Left lung (tissue), 10 donors: ENCODE measurements around the gene MOCOS. TPM values are rescaled to one million over a fixed set of nuclear protein-coding genes. Genes with fewer than 3 reads are reported as not detected.
"Not testable (repeated sequence)": the region's sequence is repeated elsewhere in the genome, so short reads cannot be mapped to it uniquely, and the experiment has no call there.

Source experiments
- ATAC-seq: fragments of 200-7000 bp; cut with Tn5 transposase; one replicate; pipeline ENCODE4 v1.9.1; 2020; ENCODE audit warnings: moderate library complexity
- DNase-seq, 4 donors: peaks; one replicate each; pipeline ENCODE4 v3.0.0-alpha.2; 2013 to 2020
- H3K27ac ChIP-seq, 2 donors: fragments of 200-600 bp; sonication (generic) in 1 of 2; one replicate each; pipeline versions ENCODE4 v1.5.0 to v1.8.0; 2020 to 2021
- H3K27me3 ChIP-seq, 2 donors: fragments of 200-600 bp; sonication (generic) in 1 of 2; one replicate each; pipeline versions ENCODE4 v1.5.0 to v1.8.0; 2020 to 2021
- H3K36me3 ChIP-seq, 2 donors: fragments of 200-600 bp; sonication (generic) in 1 of 2; one replicate each; pipeline versions ENCODE4 v1.5.0 to v1.8.0; 2020 to 2021
- H3K4me1 ChIP-seq, 2 donors: fragments of 200-600 bp; one replicate each; pipeline ENCODE4 v1.8.0; 2021
- H3K4me3 ChIP-seq, 2 donors: fragments of 200-600 bp; sonication (generic) in 1 of 2; one replicate each; pipeline versions ENCODE4 v1.5.0 to v1.8.0; 2020 to 2021; ENCODE audit warnings: mild to moderate bottlenecking in 1 of 2
- H3K9me3 ChIP-seq, 2 donors: fragments of 200-600 bp; sonication (generic) in 1 of 2; one replicate each; pipeline versions ENCODE4 v1.5.0 to v1.8.0; 2020 to 2021
- CTCF ChIP-seq, 2 donors: fragments of 200-600 bp; sonication (generic) in 1 of 2; IDR thresholded peaks; one replicate each; pipeline versions ENCODE4 v1.5.0 to v1.8.0; 2021; ENCODE audit warnings: antibody characterized with exemption in 2 of 2
- intact Hi-C, 2 donors: fragments of 100-400 bp; cut with DNase I; formaldehyde crosslinking; loops; one replicate each; pipeline versions ENCODE4 v1.11.2 to v1.14.2; 2022
- polyA plus RNA-seq, 6 donors: library from polyadenylated mRNA; unstranded; fragments of 120-200 nt; gene quantifications; one replicate each; pipeline ENCODE4 v1.2.1, GENCODE V29; 2013; ENCODE audit not compliant: insufficient read length in 6 of 6
- total RNA-seq, 2 donors: library from RNA; stranded (reverse); fragmentation: NEBNext Ultra II Directional; extraction: Animal tissue kit (Norgen Biotek cat#: 25700); gene quantifications; one replicate each; pipeline ENCODE4 v1.2.1, GENCODE V29; 2021
- donor health status: DM: no; HTN: yes; CAD: no.
- donor health status: DM: no; HTN: no; CAD: no.

The MOCOS gene
- total and polyA plus RNA-seq, 8 donors = 0.60 to 5.5 (median 1.2) TPM

GRCh38 chr18:36229188-36229587 is 41.9 kb downstream of the MOCOS start:
- DNase-seq (no peak), ATAC-seq (no peak)
- Histone ChIP-seq H3K27ac (no peak overlapping the region), H3K4me3 (no peak overlapping the region), H3K36me3 (peaks cover 0 to 9% of the 10 kb centered on the region in 2 donors), H3K27me3 (no peaks in the 10 kb centered on the region), H3K4me1 (no peaks in the 10 kb centered on the region), H3K9me3 (peaks cover 0 to 34% of the 10 kb centered on the region in 2 donors)
- TF ChIP-seq CTCF (IDR thresholded peaks at IDR 0.05) = no peak
- intact Hi-C loops = no loop called here

- intact Hi-C loops, DNase-seq, H3K9me3 ChIP-seq, H3K4me3 ChIP-seq, ATAC-seq, H3K27me3 ChIP-seq, H3K27ac ChIP-seq, H3K4me1 ChIP-seq, H3K36me3 ChIP-seq: not testable (repeated sequence)
These were observed 53.2 kb downstream of the MOCOS start for GRCh38 chr18:36240510-36240909.

GRCh38 chr18:36241831-36242230 is 54.5 kb downstream of the MOCOS start:
- DNase-seq (no peak), ATAC-seq (no peak)
- intact Hi-C loops = no loop called here
- Histone ChIP-seq H3K4me3 (no peak overlapping the region), H3K27me3 (no peaks in the 10 kb centered on the region), H3K4me1 (no peaks in the 10 kb centered on the region), H3K9me3 (peaks cover 0 to 10% of the 10 kb centered on the region in 2 donors), H3K27ac (no peak overlapping the region), H3K36me3 (peaks cover 0 to 4% of the 10 kb centered on the region in 2 donors)
- no peak for TF ChIP-seq CTCF (IDR thresholded peaks at IDR 0.05)

- Histone ChIP-seq H3K9me3 (peaks cover 0 to 14% of the 10 kb centered on the region in 2 donors), H3K27me3 (no peaks in the 10 kb centered on the region), H3K27ac (no peak overlapping the region), H3K4me3 (no peak overlapping the region), H3K36me3 (no peaks in the 10 kb centered on the region), H3K4me1 (no peaks in the 10 kb centered on the region)
- ATAC-seq (no peak), DNase-seq (no peak)
- no peak for TF ChIP-seq CTCF (IDR thresholded peaks at IDR 0.05)
- intact Hi-C loops = no loop called here
These were observed 59.7 kb downstream of the MOCOS start for GRCh38 chr18:36247036-36247435.

GRCh38 chr18:36249392-36249791 is 62.1 kb downstream of the MOCOS start:
- DNase-seq = no peak
- Histone ChIP-seq H3K27me3 (no peaks in the 10 kb centered on the region), H3K9me3 (peaks cover 0 to 14% of the 10 kb centered on the region in 2 donors), H3K27ac (no peak overlapping the region), H3K36me3 (no peaks in the 10 kb centered on the region), H3K4me3 (no peak overlapping the region), H3K4me1 (no peaks in the 10 kb centered on the region)
- intact Hi-C loops = no loop called here
- TF ChIP-seq CTCF (IDR thresholded peaks at IDR 0.05) = no peak
- ATAC-seq = no peak

- ATAC-seq (no peak), DNase-seq (no peak)
- no peaks in the 10 kb centered on the region for H3K36me3 ChIP-seq
- intact Hi-C loops = no loop called here
- H3K27ac ChIP-seq = no peak overlapping the region
- H3K4me3 ChIP-seq = no peak overlapping the region
- peaks cover 0 to 9% of the 10 kb centered on the region in 2 donors for H3K9me3 ChIP-seq
- H3K4me1 ChIP-seq = no peaks in the 10 kb centered on the region
- no peak for TF ChIP-seq CTCF (IDR thresholded peaks at IDR 0.05)
- H3K27me3 ChIP-seq = no peaks in the 10 kb centered on the region
These were observed 63.5 kb downstream of the MOCOS start for GRCh38 chr18:36250827-36251226.
